ENCODE measurements around the gene ZNF554.

DNA sequence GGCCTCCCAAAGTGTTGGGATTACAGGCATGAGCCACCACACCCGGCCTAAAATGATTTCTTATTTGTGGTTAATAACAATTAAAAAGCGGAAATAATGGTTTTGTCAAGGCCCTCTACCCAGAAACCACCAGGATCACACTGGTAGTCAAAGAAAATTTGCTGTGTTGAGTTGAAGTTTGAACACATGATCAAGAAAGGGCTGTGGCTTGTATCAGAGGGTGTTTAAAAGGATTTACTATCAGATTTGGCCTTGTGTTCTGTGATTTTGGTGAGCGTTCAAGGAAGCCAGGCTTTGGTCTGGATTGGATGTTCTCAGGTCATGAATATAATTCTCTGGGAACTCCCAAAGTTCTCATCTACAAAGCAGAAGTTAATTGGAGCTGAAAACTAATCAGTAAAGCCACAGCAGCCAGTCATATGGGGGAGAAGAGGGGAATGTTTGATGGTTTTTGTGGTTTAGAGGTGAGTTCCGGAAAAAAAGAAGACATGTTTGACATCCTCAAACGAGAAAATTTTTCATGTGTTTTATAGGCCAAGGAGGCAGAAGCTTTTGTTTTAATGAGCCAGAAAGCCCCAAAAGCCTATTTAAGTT lies 36.9 kb downstream of the ZNF554 start:
- TF ChIP-seq SP1 (IDR thresholded peaks at IDR 0.05) (no peak), RAD21 (IDR thresholded peaks at IDR 0.05) (no peak), FOXA1 (IDR thresholded peaks at IDR 0.05) (no peak), RXRA (IDR thresholded peaks at IDR 0.05) (no peak), EGR1 (IDR thresholded peaks at IDR 0.05; ENCODE audit: low read depth in 2 of 2) (no peak), GABPA (IDR thresholded peaks at IDR 0.05 in 1 of 2, conservative IDR thresholded peaks at IDR 0.05 in 1 of 2) (no peak), TAF1 (conservative IDR thresholded peaks at IDR 0.05) (no peak)
- TF ChIP-seq, protein P1, sequence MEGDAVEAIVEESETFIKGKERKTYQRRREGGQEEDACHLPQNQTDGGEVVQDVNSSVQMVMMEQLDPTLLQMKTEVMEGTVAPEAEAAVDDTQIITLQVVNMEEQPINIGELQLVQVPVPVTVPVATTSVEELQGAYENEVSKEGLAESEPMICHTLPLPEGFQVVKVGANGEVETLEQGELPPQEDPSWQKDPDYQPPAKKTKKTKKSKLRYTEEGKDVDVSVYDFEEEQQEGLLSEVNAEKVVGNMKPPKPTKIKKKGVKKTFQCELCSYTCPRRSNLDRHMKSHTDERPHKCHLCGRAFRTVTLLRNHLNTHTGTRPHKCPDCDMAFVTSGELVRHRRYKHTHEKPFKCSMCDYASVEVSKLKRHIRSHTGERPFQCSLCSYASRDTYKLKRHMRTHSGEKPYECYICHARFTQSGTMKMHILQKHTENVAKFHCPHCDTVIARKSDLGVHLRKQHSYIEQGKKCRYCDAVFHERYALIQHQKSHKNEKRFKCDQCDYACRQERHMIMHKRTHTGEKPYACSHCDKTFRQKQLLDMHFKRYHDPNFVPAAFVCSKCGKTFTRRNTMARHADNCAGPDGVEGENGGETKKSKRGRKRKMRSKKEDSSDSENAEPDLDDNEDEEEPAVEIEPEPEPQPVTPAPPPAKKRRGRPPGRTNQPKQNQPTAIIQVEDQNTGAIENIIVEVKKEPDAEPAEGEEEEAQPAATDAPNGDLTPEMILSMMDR (IDR thresholded peaks at IDR 0.05; ENCODE audit: low read depth, low read length, missing input control) = no peak
- TF ChIP-seq, protein P2, sequence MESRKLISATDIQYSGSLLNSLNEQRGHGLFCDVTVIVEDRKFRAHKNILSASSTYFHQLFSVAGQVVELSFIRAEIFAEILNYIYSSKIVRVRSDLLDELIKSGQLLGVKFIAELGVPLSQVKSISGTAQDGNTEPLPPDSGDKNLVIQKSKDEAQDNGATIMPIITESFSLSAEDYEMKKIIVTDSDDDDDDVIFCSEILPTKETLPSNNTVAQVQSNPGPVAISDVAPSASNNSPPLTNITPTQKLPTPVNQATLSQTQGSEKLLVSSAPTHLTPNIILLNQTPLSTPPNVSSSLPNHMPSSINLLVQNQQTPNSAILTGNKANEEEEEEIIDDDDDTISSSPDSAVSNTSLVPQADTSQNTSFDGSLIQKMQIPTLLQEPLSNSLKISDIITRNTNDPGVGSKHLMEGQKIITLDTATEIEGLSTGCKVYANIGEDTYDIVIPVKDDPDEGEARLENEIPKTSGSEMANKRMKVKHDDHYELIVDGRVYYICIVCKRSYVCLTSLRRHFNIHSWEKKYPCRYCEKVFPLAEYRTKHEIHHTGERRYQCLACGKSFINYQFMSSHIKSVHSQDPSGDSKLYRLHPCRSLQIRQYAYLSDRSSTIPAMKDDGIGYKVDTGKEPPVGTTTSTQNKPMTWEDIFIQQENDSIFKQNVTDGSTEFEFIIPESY (IDR thresholded peaks at IDR 0.05) = no peak
- TF ChIP-seq, protein P3, sequence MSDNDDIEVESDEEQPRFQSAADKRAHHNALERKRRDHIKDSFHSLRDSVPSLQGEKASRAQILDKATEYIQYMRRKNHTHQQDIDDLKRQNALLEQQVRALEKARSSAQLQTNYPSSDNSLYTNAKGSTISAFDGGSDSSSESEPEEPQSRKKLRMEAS (IDR thresholded peaks at IDR 0.05) = no peak
- TF ChIP-seq, protein P4, sequence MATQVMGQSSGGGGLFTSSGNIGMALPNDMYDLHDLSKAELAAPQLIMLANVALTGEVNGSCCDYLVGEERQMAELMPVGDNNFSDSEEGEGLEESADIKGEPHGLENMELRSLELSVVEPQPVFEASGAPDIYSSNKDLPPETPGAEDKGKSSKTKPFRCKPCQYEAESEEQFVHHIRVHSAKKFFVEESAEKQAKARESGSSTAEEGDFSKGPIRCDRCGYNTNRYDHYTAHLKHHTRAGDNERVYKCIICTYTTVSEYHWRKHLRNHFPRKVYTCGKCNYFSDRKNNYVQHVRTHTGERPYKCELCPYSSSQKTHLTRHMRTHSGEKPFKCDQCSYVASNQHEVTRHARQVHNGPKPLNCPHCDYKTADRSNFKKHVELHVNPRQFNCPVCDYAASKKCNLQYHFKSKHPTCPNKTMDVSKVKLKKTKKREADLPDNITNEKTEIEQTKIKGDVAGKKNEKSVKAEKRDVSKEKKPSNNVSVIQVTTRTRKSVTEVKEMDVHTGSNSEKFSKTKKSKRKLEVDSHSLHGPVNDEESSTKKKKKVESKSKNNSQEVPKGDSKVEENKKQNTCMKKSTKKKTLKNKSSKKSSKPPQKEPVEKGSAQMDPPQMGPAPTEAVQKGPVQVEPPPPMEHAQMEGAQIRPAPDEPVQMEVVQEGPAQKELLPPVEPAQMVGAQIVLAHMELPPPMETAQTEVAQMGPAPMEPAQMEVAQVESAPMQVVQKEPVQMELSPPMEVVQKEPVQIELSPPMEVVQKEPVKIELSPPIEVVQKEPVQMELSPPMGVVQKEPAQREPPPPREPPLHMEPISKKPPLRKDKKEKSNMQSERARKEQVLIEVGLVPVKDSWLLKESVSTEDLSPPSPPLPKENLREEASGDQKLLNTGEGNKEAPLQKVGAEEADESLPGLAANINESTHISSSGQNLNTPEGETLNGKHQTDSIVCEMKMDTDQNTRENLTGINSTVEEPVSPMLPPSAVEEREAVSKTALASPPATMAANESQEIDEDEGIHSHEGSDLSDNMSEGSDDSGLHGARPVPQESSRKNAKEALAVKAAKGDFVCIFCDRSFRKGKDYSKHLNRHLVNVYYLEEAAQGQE (IDR thresholded peaks at IDR 0.05) = no peak
- TF ChIP-seq, protein P5, sequence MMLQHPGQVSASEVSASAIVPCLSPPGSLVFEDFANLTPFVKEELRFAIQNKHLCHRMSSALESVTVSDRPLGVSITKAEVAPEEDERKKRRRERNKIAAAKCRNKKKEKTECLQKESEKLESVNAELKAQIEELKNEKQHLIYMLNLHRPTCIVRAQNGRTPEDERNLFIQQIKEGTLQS (IDR thresholded peaks at IDR 0.05) = no peak
